WTC11 (cell line): Measurements from ENCODE around the gene CARD9. TPM values are rescaled to one million over a fixed set of nuclear protein-coding genes. Genes with fewer than 3 reads are reported as not detected.

Source experiments
- ATAC-seq: fragments of 200-7000 bp; cut with Tn5 transposase; 2 replicates; pipeline ENCODE4 v1.10.0; 2021; ENCODE audit warnings: mild to moderate bottlenecking, moderate library complexity
- CTCF ChIA-PET: fragments of 300-600 bp; sonication (Branson Sonifier 250); formaldehyde crosslinking; loops from one replicate; lab custom pipeline; 2021; ENCODE audit warnings: antibody characterized with exemption; lab: Charles Lee
- POLR2A ChIA-PET: fragments of 350-600 bp; sonication (Branson Sonifier 250); formaldehyde crosslinking; loops from one replicate; lab custom pipeline; 2021; ENCODE audit warnings: antibody characterized with exemption; lab: Charles Lee
- DNase-seq: peaks from one replicate; pipeline ENCODE4 v3.0.0; 2021; ENCODE audit warnings: low spot score
- H3K27ac Mint-ChIP-seq: 2 replicates; pipeline ENCODE4 v1.8.0; 2021; ENCODE audit warnings: mixed read lengths
- H3K27me3 Mint-ChIP-seq: 2 replicates; pipeline ENCODE4 v1.8.0; 2021; ENCODE audit warnings: low read depth, mild to moderate bottlenecking, moderate library complexity, mixed read lengths
- H3K36me3 Mint-ChIP-seq: 2 replicates; pipeline ENCODE4 v1.8.0; 2021; ENCODE audit warnings: mixed read lengths
- H3K4me1 Mint-ChIP-seq: 2 replicates; pipeline ENCODE4 v1.8.0; 2022; ENCODE audit warnings: mixed read lengths
- H3K4me3 Mint-ChIP-seq: 2 replicates; pipeline ENCODE4 v1.8.0; 2021; ENCODE audit warnings: mild to moderate bottlenecking, moderate library complexity, mixed read lengths
- H3K9me3 Mint-ChIP-seq: 2 replicates; pipeline ENCODE4 v1.8.0; 2021; ENCODE audit warnings: mixed read lengths
- ZNF121 ChIP-seq: sonication (generic); formaldehyde crosslinking; IDR thresholded peaks from 2 replicates; pipeline ENCODE4 v1.8.0; 2023; ENCODE audit warnings: missing genetic modification reagents
- ZNF416 ChIP-seq: fragments of 250-450 bp; sonication (Bioruptor Pico); IDR thresholded peaks from 2 replicates; pipeline ENCODE4 v1.9.0; 2021; ENCODE audit warnings: mild to moderate bottlenecking, inconsistent platforms
- total RNA-seq: library from RNA; stranded (reverse); gene quantifications from 3 replicates; pipeline ENCODE4 v1.2.3, GENCODE V29; 2021

Gene CARD9
- total RNA-seq, 1 experiment from 2014 or later: 0.96 TPM

- ChIA-PET CTCF (interaction anchor here (1.6 to 1.8 kb wide), 2 partner anchors 26 to 49 kb away, joined by 9 to 10 read pairs; partner anchors contain the start of gene DNLZ), POLR2A (interaction anchor here (1.1 kb wide), 1 partner anchor 49 kb away, joined by 3 read pairs; no protein-coding TSS in a partner anchor)
- H3K27me3 Mint-ChIP-seq: no peaks in the 10 kb centered on the region; the same call in 1 of the 2 replicates
- TF ChIP-seq ZNF416 (CRISPR knock-in tag): no peak
- peak; percentile 65 for TF ChIP-seq ZNF121 (CRISPR knock-in tag)
- H3K36me3 Mint-ChIP-seq: peaks cover 20% of the 10 kb centered on the region
- peaks cover 24% of the 10 kb centered on the region for H3K9me3 Mint-ChIP-seq
- DNase-seq: no peak
- no peak for ATAC-seq
- no peak overlapping the region for H3K4me3 Mint-ChIP-seq
- no peaks in the 10 kb centered on the region for H3K4me1 Mint-ChIP-seq
- no peak overlapping the region for H3K27ac Mint-ChIP-seq
Observed at GRCh38 chr9:136314056-136314416, 59.4 kb downstream of the CARD9 start.

Other genes starting within 250 kb of the CARD9 start
- gene LHX3, start 168.5 kb downstream of the CARD9 start, total RNA-seq: 0.11 TPM in 1 of 3 replicates, not detected in the others
- gene QSOX2, start 127.9 kb downstream of the CARD9 start, total RNA-seq: 31.7 to 33.4 TPM (median 33.2 TPM) in 3 replicates
- 0.02 to 0.04 TPM in 2 of 3 replicates, not detected in the other for gene CCDC187, start 69.6 kb downstream of the CARD9 start, total RNA-seq
- gene GPSM1, start 46.1 kb downstream of the CARD9 start, total RNA-seq: 14.2 to 16.2 TPM (median 16.2 TPM) in 3 replicates
- 13.5 to 17.2 TPM (median 15.0 TPM) in 3 replicates for gene DNLZ, start 9.9 kb downstream of the CARD9 start, total RNA-seq
- gene SNAPC4, start 26.5 kb upstream of the CARD9 start, total RNA-seq: 18.9 to 22.8 TPM (median 20.0 TPM) in 3 replicates
- 102 to 140 TPM (median 103 TPM) in 3 replicates for gene ENTR1, start 36.9 kb upstream of the CARD9 start, total RNA-seq
- gene PMPCA, start 37.0 kb upstream of the CARD9 start, total RNA-seq: 77.0 to 103 TPM (median 79.2 TPM) in 3 replicates
- gene INPP5E, start 66.2 kb upstream of the CARD9 start, total RNA-seq: 23.6 to 25.5 TPM (median 24.0 TPM) in 3 replicates
- 52.1 to 70.9 TPM (median 52.3 TPM) in 3 replicates for gene SEC16A, start 109.4 kb upstream of the CARD9 start, total RNA-seq
- 76.7 to 95.6 TPM (median 79.2 TPM) in 3 replicates for gene NOTCH1, start 172.4 kb upstream of the CARD9 start, total RNA-seq